ENCODE results near the gene ARHGEF28. TPM values are rescaled to one million over a fixed set of nuclear protein-coding genes. Genes with fewer than 3 reads are reported as not detected.
A peak's percentile ranks its signal among the peaks of the same experiment; 100 is the strongest.

The ARHGEF28 gene
- total and polyA plus RNA-seq, 4 donors: 4.8 to 27.8 (median 12.7) TPM

DNA sequence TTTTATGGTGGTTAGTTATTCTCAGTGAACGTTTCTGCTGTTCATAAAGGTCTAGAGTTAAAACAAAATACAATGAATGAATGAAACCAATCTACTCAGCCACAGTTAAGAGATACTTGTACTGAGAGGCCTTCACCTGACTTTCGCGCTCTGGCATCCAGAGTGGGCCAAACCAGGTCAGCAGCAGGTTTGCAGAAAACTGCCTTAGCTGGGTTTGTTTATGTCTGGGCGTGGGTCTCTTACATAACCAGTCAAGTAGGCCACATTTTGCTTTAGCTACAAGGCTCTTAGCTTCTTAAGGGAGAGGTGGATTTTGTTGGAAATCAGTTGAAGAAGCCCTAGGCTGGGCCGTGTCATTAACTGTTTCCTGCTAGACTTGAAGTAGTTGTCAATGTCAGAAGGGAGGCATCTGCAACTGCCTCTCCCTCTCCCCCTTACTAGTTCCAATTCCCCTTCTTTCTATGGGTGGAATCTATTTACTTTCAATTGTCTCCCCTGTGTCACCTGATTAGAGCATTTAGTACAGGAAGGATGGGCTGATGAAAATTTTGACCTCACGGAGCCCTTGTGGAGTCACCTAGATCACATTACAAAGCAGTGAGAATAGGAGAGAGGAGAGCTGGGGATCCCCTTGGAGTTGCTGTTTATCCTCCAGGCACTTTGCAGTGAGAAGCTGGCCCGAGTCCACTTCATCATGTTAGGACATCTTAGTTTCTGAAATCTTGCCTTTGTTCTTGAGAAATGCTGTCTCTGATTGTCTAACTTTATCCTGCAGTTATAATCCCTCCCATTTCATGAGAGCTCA, 200.5 kb downstream of the ARHGEF28 start:
- no peak for ATAC-seq (ENCODE audit: low FRiP score)
- Histone ChIP-seq H3K36me3 (ENCODE audit: control insufficient read depth in 1 of 2, insufficient read depth in 2 of 2, low read length in 1 of 2) (no peaks in the 10 kb centered on the region), H3K4me3 (ENCODE audit: low read length in 2 of 2) (no peak overlapping the region), H3K27me3 (ENCODE audit: control insufficient read depth in 1 of 2, insufficient read depth in 2 of 2, low read length in 1 of 2) (no peaks in the 10 kb centered on the region), H3K9me3 (ENCODE audit: control insufficient read depth, low read length) (no peaks in the 10 kb centered on the region), H3K4me1 (ENCODE audit: control insufficient read depth in 1 of 2, insufficient read depth in 2 of 2, low read length in 2 of 2) (peaks cover 12 to 14% of the 10 kb centered on the region in 2 donors), H3K27ac (ENCODE audit: low read depth in 1 of 2, low read length in 2 of 2) (peak overlapping the region; percentile 95)
- 54 to 56% methylated on average over 7 of the region's 7 CpGs for WGBS, 2 donors
- intact Hi-C loops (cut with DNase I): no loop called here
- DNase-seq: no peak

DNA sequence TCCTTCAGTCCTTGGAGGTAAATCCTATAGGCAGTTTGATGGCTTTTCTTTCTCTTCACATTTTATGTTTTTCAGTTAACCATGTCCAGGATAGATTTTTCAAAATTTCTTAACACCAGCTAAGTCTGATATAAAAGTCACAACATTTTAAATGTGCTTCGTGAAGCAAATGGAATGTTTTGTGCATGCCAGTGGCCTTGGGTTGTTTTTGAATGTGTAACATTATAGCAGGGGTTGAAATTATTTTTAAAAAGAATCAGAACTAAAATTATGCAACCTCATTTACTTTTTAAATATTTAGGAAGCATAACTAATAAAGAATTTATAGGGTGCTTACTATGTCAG, 201.1 kb downstream of the ARHGEF28 start:
- intact Hi-C loops (cut with DNase I): no loop called here
- no peak overlapping the region for H3K4me3 ChIP-seq (ENCODE audit: low read length in 2 of 2)
- peaks cover 9 to 14% of the 10 kb centered on the region in 2 donors for H3K4me1 ChIP-seq (ENCODE audit: control insufficient read depth in 1 of 2, insufficient read depth in 2 of 2, low read length in 2 of 2)

DNA sequence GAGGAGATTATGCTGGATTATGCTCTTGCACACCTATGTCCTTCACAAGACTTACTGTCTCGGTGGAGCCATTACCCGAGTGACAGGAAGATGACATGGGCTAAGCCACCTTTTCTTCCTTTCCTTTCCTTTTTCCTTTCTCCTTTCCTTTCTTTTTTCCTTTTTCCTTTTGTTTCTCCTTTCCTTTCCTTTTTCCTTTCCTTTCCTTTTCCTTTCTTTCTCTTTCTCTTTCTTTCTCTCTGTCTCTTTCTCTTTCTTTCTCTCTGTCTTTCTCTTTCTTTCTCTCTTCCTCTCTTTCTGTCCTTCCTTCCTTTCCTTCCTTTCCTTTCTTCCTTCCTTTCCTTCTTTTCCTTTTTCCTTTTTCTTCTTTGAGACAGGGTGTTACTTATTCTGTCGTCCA, 202.5 kb downstream of the ARHGEF28 start:
- ATAC-seq (ENCODE audit: low FRiP score): no peak
- Histone ChIP-seq H3K27ac (ENCODE audit: low read depth in 1 of 2, low read length in 2 of 2) (no peak overlapping the region), H3K36me3 (ENCODE audit: control insufficient read depth in 1 of 2, insufficient read depth in 2 of 2, low read length in 1 of 2) (no peaks in the 10 kb centered on the region), H3K4me3 (ENCODE audit: low read length in 2 of 2) (no peak overlapping the region), H3K9me3 (ENCODE audit: control insufficient read depth, low read length) (no peaks in the 10 kb centered on the region), H3K27me3 (ENCODE audit: control insufficient read depth in 1 of 2, insufficient read depth in 2 of 2, low read length in 1 of 2) (no peaks in the 10 kb centered on the region), H3K4me1 (ENCODE audit: control insufficient read depth in 1 of 2, insufficient read depth in 2 of 2, low read length in 2 of 2) (peaks cover 9 to 14% of the 10 kb centered on the region in 2 donors)
- intact Hi-C loops (cut with DNase I): no loop called here
- no peak for DNase-seq
- WGBS, 2 donors: 93 to 94% methylated on average over 3 of the region's 3 CpGs

More for the DNA sequence above, 201.1 kb downstream of the ARHGEF28 start:
- H3K27ac ChIP-seq (ENCODE audit: low read depth in 1 of 2, low read length in 2 of 2): peak overlapping the region in 1 of 2 donors; percentile 93
- H3K9me3 ChIP-seq (ENCODE audit: control insufficient read depth, low read length): no peaks in the 10 kb centered on the region
- DNase-seq (no peak), ATAC-seq (ENCODE audit: low FRiP score) (no peak)
- H3K27me3 ChIP-seq (ENCODE audit: control insufficient read depth in 1 of 2, insufficient read depth in 2 of 2, low read length in 1 of 2): no peaks in the 10 kb centered on the region
- no peaks in the 10 kb centered on the region for H3K36me3 ChIP-seq (ENCODE audit: control insufficient read depth in 1 of 2, insufficient read depth in 2 of 2, low read length in 1 of 2)
- 6 to 10% methylated on average over 1 of the region's 1 CpG for WGBS, 2 donors

DNA sequence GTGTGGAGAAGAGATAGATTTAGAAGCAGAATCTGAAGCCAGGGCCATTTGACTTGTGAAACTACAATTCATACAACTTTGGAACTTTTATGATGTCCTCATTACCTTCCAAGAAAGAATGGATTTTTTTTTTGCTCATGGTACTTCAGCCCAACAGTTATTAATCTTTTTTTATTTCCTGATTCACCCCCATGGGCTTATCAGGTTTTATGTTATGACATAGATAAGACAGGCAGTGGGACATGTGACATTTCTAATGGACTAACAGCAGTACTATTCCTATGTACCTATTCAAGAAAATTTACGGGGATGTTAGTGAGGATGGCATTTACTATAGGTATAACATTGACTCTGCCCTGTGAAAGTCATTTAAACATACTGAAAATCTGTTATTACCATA, 204.7 kb downstream of the ARHGEF28 start:
- no peaks in the 10 kb centered on the region for H3K9me3 ChIP-seq (ENCODE audit: control insufficient read depth, low read length)
- peaks cover 8 to 17% of the 10 kb centered on the region in 2 donors for H3K4me1 ChIP-seq (ENCODE audit: control insufficient read depth in 1 of 2, insufficient read depth in 2 of 2, low read length in 2 of 2)
- 72 to 81% methylated on average over 1 of the region's 1 CpG for WGBS, 2 donors
- no peak overlapping the region for H3K27ac ChIP-seq (ENCODE audit: low read depth in 1 of 2, low read length in 2 of 2)
- no peaks in the 10 kb centered on the region for H3K27me3 ChIP-seq (ENCODE audit: control insufficient read depth in 1 of 2, insufficient read depth in 2 of 2, low read length in 1 of 2)
- H3K36me3 ChIP-seq (ENCODE audit: control insufficient read depth in 1 of 2, insufficient read depth in 2 of 2, low read length in 1 of 2): no peaks in the 10 kb centered on the region
- ATAC-seq (ENCODE audit: low FRiP score) (no peak), DNase-seq (no peak)
- H3K4me3 ChIP-seq (ENCODE audit: low read length in 2 of 2): no peak overlapping the region
- intact Hi-C loops (cut with DNase I): no loop called here

DNA sequence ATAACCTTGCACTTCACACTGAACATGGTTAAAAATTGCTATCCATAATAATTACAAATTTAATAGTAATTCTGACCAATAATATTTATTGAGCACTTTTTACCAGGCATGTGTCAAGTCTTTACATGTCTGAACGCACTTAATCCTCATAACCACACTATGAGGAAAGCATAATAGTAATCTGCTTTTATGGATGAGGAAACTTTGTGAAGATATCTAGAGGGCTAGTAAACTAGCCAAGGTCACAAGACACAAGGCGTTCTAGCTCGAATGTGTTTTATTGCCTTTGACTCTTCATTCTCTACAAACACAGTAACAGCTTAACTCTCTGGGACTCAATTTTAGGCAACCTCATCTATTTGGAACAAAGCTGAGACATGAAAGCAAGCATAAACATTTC, 205.1 kb downstream of the ARHGEF28 start:
- H3K4me3 ChIP-seq (ENCODE audit: low read length in 2 of 2): no peak overlapping the region
- no peak overlapping the region for H3K27ac ChIP-seq (ENCODE audit: low read depth in 1 of 2, low read length in 2 of 2)
- H3K4me1 ChIP-seq (ENCODE audit: control insufficient read depth in 1 of 2, insufficient read depth in 2 of 2, low read length in 2 of 2): peaks cover 5 to 14% of the 10 kb centered on the region in 2 donors
- no peaks in the 10 kb centered on the region for H3K27me3 ChIP-seq (ENCODE audit: control insufficient read depth in 1 of 2, insufficient read depth in 2 of 2, low read length in 1 of 2)
- ATAC-seq (ENCODE audit: low FRiP score) (no peak), DNase-seq (no peak)
- intact Hi-C loops (cut with DNase I): no loop called here
- no peaks in the 10 kb centered on the region for H3K36me3 ChIP-seq (ENCODE audit: control insufficient read depth in 1 of 2, insufficient read depth in 2 of 2, low read length in 1 of 2)
- WGBS, 2 donors: 36 to 40% methylated on average over 3 of the region's 3 CpGs
- H3K9me3 ChIP-seq (ENCODE audit: control insufficient read depth, low read length): no peaks in the 10 kb centered on the region

DNA sequence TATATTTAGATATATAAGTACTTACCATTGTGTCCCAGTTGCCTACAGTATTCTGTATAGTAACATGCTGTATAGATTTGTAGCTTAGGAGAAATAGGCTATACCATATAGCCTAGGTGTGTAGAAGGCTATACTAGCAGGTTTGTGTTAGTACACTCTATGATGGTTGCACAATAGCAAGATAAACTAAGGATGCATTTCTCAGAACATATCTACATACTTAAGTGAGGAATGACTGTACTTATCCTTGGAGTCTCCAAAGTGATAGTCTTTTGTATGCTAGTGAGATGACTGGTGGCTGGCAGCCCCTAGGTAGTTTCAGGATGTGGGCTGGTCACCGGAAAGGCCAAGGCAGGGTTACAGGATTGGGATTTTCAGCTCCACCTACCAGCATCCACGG, 208.7 kb downstream of the ARHGEF28 start:
- WGBS, 2 donors: 95 to 97% methylated on average over 2 of the region's 2 CpGs
- intact Hi-C loops (cut with DNase I): no loop called here
- DNase-seq (no peak), ATAC-seq (ENCODE audit: low FRiP score) (no peak)
- peaks cover 0 to 8% of the 10 kb centered on the region in 2 donors for H3K4me1 ChIP-seq (ENCODE audit: control insufficient read depth in 1 of 2, insufficient read depth in 2 of 2, low read length in 2 of 2)
- no peaks in the 10 kb centered on the region for H3K27me3 ChIP-seq (ENCODE audit: control insufficient read depth in 1 of 2, insufficient read depth in 2 of 2, low read length in 1 of 2)
- no peak overlapping the region for H3K4me3 ChIP-seq (ENCODE audit: low read length in 2 of 2)
- H3K36me3 ChIP-seq (ENCODE audit: control insufficient read depth in 1 of 2, insufficient read depth in 2 of 2, low read length in 1 of 2): no peaks in the 10 kb centered on the region
- no peaks in the 10 kb centered on the region for H3K9me3 ChIP-seq (ENCODE audit: control insufficient read depth, low read length)
- H3K27ac ChIP-seq (ENCODE audit: low read depth in 1 of 2, low read length in 2 of 2): no peak overlapping the region

DNA sequence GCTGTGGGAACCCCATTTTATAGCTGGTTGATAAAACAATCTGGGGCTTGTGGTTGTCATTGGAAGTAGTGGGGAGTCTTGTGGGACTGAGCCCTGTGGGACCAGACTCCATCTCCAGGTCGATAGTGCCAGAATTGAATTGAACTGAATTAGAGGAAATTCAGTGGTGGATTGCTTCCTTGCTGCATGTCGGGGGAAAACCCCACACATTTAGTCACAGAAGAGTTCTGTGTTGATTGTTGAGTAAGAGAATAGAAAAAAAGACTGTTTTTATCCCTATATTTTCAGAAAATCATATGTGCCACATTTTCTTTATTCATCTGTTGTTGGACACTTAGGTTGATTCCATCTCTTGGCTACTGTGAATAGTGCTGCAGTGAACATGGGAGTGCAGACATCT, 209.7 kb downstream of the ARHGEF28 start:
- Histone ChIP-seq H3K9me3 (ENCODE audit: control insufficient read depth, low read length) (no peaks in the 10 kb centered on the region), H3K4me1 (ENCODE audit: control insufficient read depth in 1 of 2, insufficient read depth in 2 of 2, low read length in 2 of 2) (peaks cover 0 to 6% of the 10 kb centered on the region in 2 donors), H3K4me3 (ENCODE audit: low read length in 2 of 2) (no peak overlapping the region), H3K27me3 (ENCODE audit: control insufficient read depth in 1 of 2, insufficient read depth in 2 of 2, low read length in 1 of 2) (no peaks in the 10 kb centered on the region), H3K36me3 (ENCODE audit: control insufficient read depth in 1 of 2, insufficient read depth in 2 of 2, low read length in 1 of 2) (no peaks in the 10 kb centered on the region), H3K27ac (ENCODE audit: low read depth in 1 of 2, low read length in 2 of 2) (no peak overlapping the region)
- ATAC-seq (ENCODE audit: low FRiP score): no peak
- WGBS, 2 donors: 87 to 90% methylated on average over 2 of the region's 2 CpGs
- intact Hi-C loops (cut with DNase I): no loop called here
- DNase-seq: no peak

DNA sequence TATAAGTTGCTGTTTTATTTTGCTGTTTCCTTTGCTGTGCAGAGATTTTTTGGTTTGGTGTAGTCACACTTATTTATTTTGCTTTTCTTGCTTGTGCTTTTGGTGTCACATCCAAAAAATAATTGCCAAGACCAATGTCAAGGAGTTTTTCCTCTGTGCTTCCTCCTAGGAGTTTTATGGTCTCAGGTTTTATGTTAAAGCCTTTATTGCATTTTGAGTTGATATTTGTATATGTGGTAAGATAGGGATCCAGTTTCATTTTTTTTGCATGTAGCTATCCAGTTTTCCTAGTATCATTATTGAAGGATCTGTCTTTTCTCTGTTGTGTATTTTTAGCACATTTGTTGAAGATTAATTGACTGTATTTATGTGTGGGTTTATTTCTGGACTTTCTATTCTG, 210.6 kb downstream of the ARHGEF28 start:
- ATAC-seq (ENCODE audit: low FRiP score) (no peak), DNase-seq (no peak)
- Histone ChIP-seq H3K9me3 (ENCODE audit: control insufficient read depth, low read length) (no peaks in the 10 kb centered on the region), H3K27me3 (ENCODE audit: control insufficient read depth in 1 of 2, insufficient read depth in 2 of 2, low read length in 1 of 2) (no peaks in the 10 kb centered on the region), H3K4me3 (ENCODE audit: low read length in 2 of 2) (no peak overlapping the region), H3K36me3 (ENCODE audit: control insufficient read depth in 1 of 2, insufficient read depth in 2 of 2, low read length in 1 of 2) (no peaks in the 10 kb centered on the region), H3K27ac (ENCODE audit: low read depth in 1 of 2, low read length in 2 of 2) (no peak overlapping the region), H3K4me1 (ENCODE audit: control insufficient read depth in 1 of 2, insufficient read depth in 2 of 2, low read length in 2 of 2) (peaks cover 0 to 3% of the 10 kb centered on the region in 2 donors)
- intact Hi-C loops (cut with DNase I): no loop called here

DNA sequence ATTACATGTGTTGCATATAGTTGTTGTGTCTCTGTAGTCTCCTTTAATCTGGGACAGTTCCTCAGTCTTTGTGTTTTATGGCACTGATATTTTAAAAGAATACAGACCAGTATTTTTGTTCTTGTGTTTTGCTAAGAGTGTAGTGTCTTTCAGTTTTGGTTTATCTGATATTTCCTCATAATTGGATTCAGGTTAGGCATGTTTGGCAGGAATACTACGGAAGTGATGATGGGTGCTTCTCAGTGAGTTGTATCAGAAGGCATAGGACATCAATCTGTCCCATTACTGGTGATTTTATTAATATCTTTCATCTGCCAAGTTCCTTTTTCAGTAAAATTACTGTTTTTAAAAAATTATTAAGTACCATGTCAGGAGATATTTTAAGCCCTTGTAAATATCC, 212.9 kb downstream of the ARHGEF28 start:
- H3K9me3 ChIP-seq (ENCODE audit: control insufficient read depth, low read length): no peaks in the 10 kb centered on the region
- peaks cover 0 to 3% of the 10 kb centered on the region in 2 donors for H3K4me1 ChIP-seq (ENCODE audit: control insufficient read depth in 1 of 2, insufficient read depth in 2 of 2, low read length in 2 of 2)
- no peaks in the 10 kb centered on the region for H3K36me3 ChIP-seq (ENCODE audit: control insufficient read depth in 1 of 2, insufficient read depth in 2 of 2, low read length in 1 of 2)
- no peak for DNase-seq
- H3K27me3 ChIP-seq (ENCODE audit: control insufficient read depth in 1 of 2, insufficient read depth in 2 of 2, low read length in 1 of 2): no peaks in the 10 kb centered on the region
- no peak overlapping the region for H3K27ac ChIP-seq (ENCODE audit: low read depth in 1 of 2, low read length in 2 of 2)
- 49 to 53% methylated on average over 1 of the region's 1 CpG for WGBS, 2 donors
- intact Hi-C loops (cut with DNase I): no loop called here
- ATAC-seq (ENCODE audit: low FRiP score): no peak
- H3K4me3 ChIP-seq (ENCODE audit: low read length in 2 of 2): no peak overlapping the region
